ENCODE data around the gene GFM1. TPM values are rescaled to one million over a fixed set of nuclear protein-coding genes. Genes with fewer than 3 reads are reported as not detected.
A peak's percentile ranks its signal among the peaks of the same experiment; 100 is the strongest.
"Not testable (repeated sequence)": the region's sequence is repeated elsewhere in the genome, so short reads cannot be mapped to it uniquely, and the experiment has no call there.

The GFM1 gene
- total RNA-seq, 1 experiment from 2014 or later, result 107 TPM

GRCh38 chr3:158678687-158679086, 34.4 kb downstream of the GFM1 start:
- no peak for DNase-seq (ENCODE audit: low spot score)

- peak; percentile 29 for DNase-seq (ENCODE audit: low spot score)
These were observed 35.2 kb downstream of the GFM1 start for GRCh38 chr3:158679547-158680000.

GRCh38 chr3:158680861-158681260, 36.5 kb downstream of the GFM1 start:
- no peak for DNase-seq (ENCODE audit: low spot score)

- no peak for DNase-seq (ENCODE audit: low spot score)
These were observed 39.1 kb downstream of the GFM1 start for GRCh38 chr3:158683230-158683962.

GRCh38 chr3:158685159-158685558, 40.8 kb downstream of the GFM1 start:
- no peak for DNase-seq (ENCODE audit: low spot score)

- not testable (repeated sequence) for DNase-seq (ENCODE audit: low spot score)
These were observed 49.6 kb downstream of the GFM1 start for GRCh38 chr3:158693866-158694456.

GRCh38 chr3:158696618-158697017, 52.3 kb downstream of the GFM1 start:
- DNase-seq (ENCODE audit: low spot score), result no peak

- DNase-seq (ENCODE audit: low spot score), result no peak
These were observed 56.2 kb downstream of the GFM1 start for GRCh38 chr3:158700559-158700958.

GRCh38 chr3:158701420-158702065, 57.2 kb downstream of the GFM1 start:
- DNase-seq (ENCODE audit: low spot score), result no peak

- peak; percentile 50 for DNase-seq (ENCODE audit: low spot score)
These were observed 58.6 kb downstream of the GFM1 start for GRCh38 chr3:158702815-158703481.

GRCh38 chr3:158703566-158703965, 59.2 kb downstream of the GFM1 start:
- no peak for DNase-seq (ENCODE audit: low spot score)

GRCh38 chr3:158709666-158710083, 65.3 kb downstream of the GFM1 start:
- DNase-seq (ENCODE audit: low spot score), result peak; percentile 96

GRCh38 chr3:158710601-158711000, 66.3 kb downstream of the GFM1 start:
- no peak for DNase-seq (ENCODE audit: low spot score)

- DNase-seq (ENCODE audit: low spot score), result peak; percentile 80
These were observed 67.6 kb downstream of the GFM1 start for GRCh38 chr3:158711886-158712285.

- no peak for DNase-seq (ENCODE audit: low spot score)
These were observed 68.1 kb downstream of the GFM1 start for GRCh38 chr3:158712443-158712842.

GRCh38 chr3:158713094-158713499, 68.8 kb downstream of the GFM1 start:
- DNase-seq (ENCODE audit: low spot score), result peak; percentile 87

GRCh38 chr3:158717576-158717975, 73.2 kb downstream of the GFM1 start:
- DNase-seq (ENCODE audit: low spot score), result no peak

- DNase-seq (ENCODE audit: low spot score), result peak; percentile 98
These were observed 74.3 kb downstream of the GFM1 start for GRCh38 chr3:158718490-158719170.

- no peak for DNase-seq (ENCODE audit: low spot score)
These were observed 77.8 kb downstream of the GFM1 start for GRCh38 chr3:158722108-158722507.

GRCh38 chr3:158723991-158724390, 79.7 kb downstream of the GFM1 start:
- DNase-seq (ENCODE audit: low spot score), result no peak

GRCh38 chr3:158725348-158726011, 81.2 kb downstream of the GFM1 start:
- peak; percentile 86 for DNase-seq (ENCODE audit: low spot score)

Measured in A172 (cell line).